Measurements from ENCODE around the gene SDCCAG8.
"Not testable (repeated sequence)": the region's sequence is repeated elsewhere in the genome, so short reads cannot be mapped to it uniquely, and the experiment has no call there.

Gene SDCCAG8

DNA sequence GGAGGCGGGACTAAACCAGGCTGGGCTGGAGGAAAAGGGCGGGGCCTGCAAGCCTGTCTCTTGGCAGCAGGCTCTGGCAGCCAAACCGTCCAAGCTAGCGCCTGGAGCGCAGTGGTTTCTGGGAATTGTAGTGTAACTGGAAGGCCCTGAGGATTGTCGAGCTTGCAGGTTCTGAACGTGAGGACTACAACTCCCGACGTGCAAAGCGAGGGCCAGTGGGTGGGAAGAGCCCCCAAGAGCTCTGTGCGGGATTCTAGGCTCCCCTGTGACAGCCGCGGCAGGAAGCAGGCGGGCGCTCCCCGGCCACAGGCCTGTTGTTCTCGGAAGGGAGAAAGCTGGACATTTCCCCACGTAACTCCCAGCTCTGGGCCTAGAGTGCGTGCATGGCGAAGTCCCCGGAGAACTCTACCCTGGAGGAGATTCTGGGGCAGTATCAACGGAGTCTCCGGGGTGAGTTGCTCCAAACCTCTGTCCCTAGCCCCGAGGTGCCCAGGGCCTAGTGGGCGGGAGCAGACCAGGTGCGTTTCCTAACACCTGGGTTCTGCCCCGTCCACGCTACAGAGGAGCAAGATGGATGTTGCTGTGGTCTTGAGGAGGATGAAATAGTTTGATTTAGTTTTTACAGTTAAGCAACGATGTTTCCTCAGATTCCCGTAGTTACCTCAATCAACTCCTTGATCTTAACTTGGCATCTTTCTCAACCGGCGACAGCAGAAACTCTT is at the start of gene SDCCAG8:
Gene SDCCAG8 (plus strand): TSS at position 251 of the 722 bp plus-strand sequence. CDS start 133 bp downstream, at position 384.
- Mint-ChIP-seq H3K9me3 (ENCODE audit: low read depth) (no peaks in the 10 kb centered on the region), H3K36me3 (no peaks in the 10 kb centered on the region)

DNA sequence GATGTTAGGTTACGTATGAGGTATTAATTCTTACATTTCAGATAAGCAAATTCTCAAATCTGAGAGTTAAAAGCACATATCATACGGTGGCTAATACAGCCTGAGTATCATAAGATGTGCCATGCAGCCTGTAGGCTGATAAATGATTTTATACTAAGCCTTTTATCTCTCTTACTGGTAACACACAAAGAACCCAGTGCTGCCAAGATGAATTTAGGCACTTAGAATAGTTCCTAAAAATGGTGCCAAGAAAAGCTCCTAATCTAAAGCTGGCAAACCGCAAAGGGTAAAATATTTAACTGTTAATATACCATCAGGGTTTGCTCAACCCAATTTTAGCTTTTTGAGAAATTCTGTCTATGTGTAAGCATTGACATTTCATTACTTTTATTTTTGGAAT is 43.9 kb upstream of the SDCCAG8 start:
- not testable (repeated sequence) for H3K4me1 Mint-ChIP-seq (ENCODE audit: low read depth); H3K27ac Mint-ChIP-seq; H3K27me3 Mint-ChIP-seq; H3K9me3 Mint-ChIP-seq (ENCODE audit: low read depth); H3K4me3 Mint-ChIP-seq; H3K36me3 Mint-ChIP-seq

More for the DNA sequence above, at the start of gene SDCCAG8:
- H3K4me3 Mint-ChIP-seq = peak within 1 kb of the TSS; percentile 98
- peaks cover 50% of the 10 kb centered on the region for H3K4me1 Mint-ChIP-seq (ENCODE audit: low read depth)
- peak within 1 kb of the TSS; percentile 99 for H3K27ac Mint-ChIP-seq
- no peaks in the 10 kb centered on the region for H3K27me3 Mint-ChIP-seq

GRCh38 chr1:243213045-243213787 is 42.6 kb upstream of the SDCCAG8 start:
- peaks cover 11% of the 10 kb centered on the region for H3K36me3 Mint-ChIP-seq
- H3K27ac Mint-ChIP-seq = no peak overlapping the region
- no peaks in the 10 kb centered on the region for H3K27me3 Mint-ChIP-seq
- no peaks in the 10 kb centered on the region for H3K9me3 Mint-ChIP-seq (ENCODE audit: low read depth)
- no peak overlapping the region for H3K4me3 Mint-ChIP-seq
- H3K4me1 Mint-ChIP-seq (ENCODE audit: low read depth) = peaks cover 3% of the 10 kb centered on the region

- not testable (repeated sequence) for H3K27me3 Mint-ChIP-seq; H3K4me1 Mint-ChIP-seq (ENCODE audit: low read depth); H3K4me3 Mint-ChIP-seq; H3K9me3 Mint-ChIP-seq (ENCODE audit: low read depth); H3K27ac Mint-ChIP-seq
- peaks cover 14% of the 10 kb centered on the region for H3K36me3 Mint-ChIP-seq
Observed at GRCh38 chr1:243215276-243215875, 40.5 kb upstream of the SDCCAG8 start.

DNA sequence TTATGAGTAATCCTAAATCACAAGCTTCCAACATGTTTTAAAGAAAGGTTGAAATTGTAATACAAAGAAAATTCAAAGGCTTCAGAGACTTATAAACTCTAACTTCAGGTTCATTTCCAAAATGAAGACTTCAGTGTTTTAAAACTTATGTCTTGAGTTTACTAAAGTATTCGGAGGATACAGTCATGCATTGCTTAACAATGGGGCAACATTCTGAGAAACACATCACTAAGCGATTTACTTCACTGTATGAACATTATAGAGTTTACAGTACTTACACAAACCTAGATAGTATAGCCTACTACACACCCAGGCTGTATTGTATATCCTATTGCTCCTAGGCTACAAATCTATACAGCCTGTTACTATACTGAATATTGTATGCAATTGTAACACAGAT is 39.1 kb upstream of the SDCCAG8 start:
- Mint-ChIP-seq H3K9me3 (ENCODE audit: low read depth) (no peaks in the 10 kb centered on the region), H3K4me1 (ENCODE audit: low read depth) (peaks cover 8% of the 10 kb centered on the region), H3K36me3 (peaks cover 18% of the 10 kb centered on the region), H3K27me3 (no peaks in the 10 kb centered on the region), H3K27ac (no peak overlapping the region), H3K4me3 (no peak overlapping the region)

DNA sequence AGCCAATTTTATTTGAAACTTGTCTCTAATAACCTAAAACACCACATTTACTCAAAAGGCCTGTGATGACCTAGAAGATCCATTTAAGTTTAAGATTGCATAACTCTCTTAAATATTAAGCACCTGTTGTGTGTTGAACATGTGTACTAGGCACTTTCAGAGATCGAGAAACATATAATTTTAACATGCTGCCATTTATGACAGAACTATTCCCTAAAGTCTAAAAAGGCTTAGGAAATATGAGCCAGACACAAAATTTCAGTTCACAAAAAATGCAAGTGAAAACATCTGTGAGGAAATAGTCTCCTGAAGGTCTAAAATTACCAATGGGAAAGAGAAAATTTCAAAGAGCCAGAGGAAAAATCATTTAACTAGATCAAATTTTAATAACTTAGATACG is 38.5 kb upstream of the SDCCAG8 start:
- Mint-ChIP-seq H3K36me3 (peaks cover 19% of the 10 kb centered on the region), H3K9me3 (ENCODE audit: low read depth) (no peaks in the 10 kb centered on the region), H3K4me3 (no peak overlapping the region), H3K4me1 (ENCODE audit: low read depth) (peaks cover 9% of the 10 kb centered on the region), H3K27ac (no peak overlapping the region), H3K27me3 (no peaks in the 10 kb centered on the region)

GRCh38 chr1:243218059-243218458 is 37.8 kb upstream of the SDCCAG8 start:
- Mint-ChIP-seq H3K9me3 (ENCODE audit: low read depth) (no peaks in the 10 kb centered on the region), H3K36me3 (peaks cover 24% of the 10 kb centered on the region), H3K27ac (no peak overlapping the region), H3K4me3 (no peak overlapping the region), H3K4me1 (ENCODE audit: low read depth) (peaks cover 10% of the 10 kb centered on the region), H3K27me3 (no peaks in the 10 kb centered on the region)

- peaks cover 13% of the 10 kb centered on the region for H3K9me3 Mint-ChIP-seq (ENCODE audit: low read depth)
- no peak overlapping the region for H3K4me3 Mint-ChIP-seq
- peaks cover 38% of the 10 kb centered on the region for H3K36me3 Mint-ChIP-seq
- H3K27ac Mint-ChIP-seq = no peak overlapping the region
- peaks cover 16% of the 10 kb centered on the region for H3K4me1 Mint-ChIP-seq (ENCODE audit: low read depth)
- no peaks in the 10 kb centered on the region for H3K27me3 Mint-ChIP-seq
Observed at GRCh38 chr1:243227622-243228021, 28.2 kb upstream of the SDCCAG8 start.

DNA sequence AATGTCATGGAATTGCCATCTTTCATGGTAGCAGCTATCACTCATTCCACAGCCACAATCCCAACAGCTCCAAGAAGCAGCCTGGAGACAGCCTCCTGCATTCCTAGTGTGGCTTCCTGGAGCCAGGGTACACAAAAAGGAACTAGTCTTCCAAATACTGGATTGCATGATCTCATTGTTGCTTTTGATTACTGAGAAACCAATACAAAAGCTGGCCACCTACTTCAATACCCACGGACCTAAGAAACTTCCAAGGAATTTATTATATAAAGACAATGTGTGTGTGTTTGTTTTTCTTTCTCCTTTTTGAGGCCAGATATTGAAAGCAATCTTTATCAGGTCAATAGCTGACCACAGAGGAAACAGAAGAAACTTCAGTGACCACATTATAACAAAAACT is 26.3 kb upstream of the SDCCAG8 start:
- Mint-ChIP-seq H3K36me3 (peaks cover 38% of the 10 kb centered on the region), H3K4me3 (no peak overlapping the region), H3K4me1 (ENCODE audit: low read depth) (peaks cover 16% of the 10 kb centered on the region), H3K27ac (no peak overlapping the region), H3K9me3 (ENCODE audit: low read depth) (peaks cover 18% of the 10 kb centered on the region), H3K27me3 (no peaks in the 10 kb centered on the region)

GRCh38 chr1:243230914-243231313 is 24.9 kb upstream of the SDCCAG8 start:
- H3K27ac Mint-ChIP-seq = peak overlapping the region; percentile 24
- H3K9me3 Mint-ChIP-seq (ENCODE audit: low read depth) = peaks cover 18% of the 10 kb centered on the region
- no peaks in the 10 kb centered on the region for H3K27me3 Mint-ChIP-seq
- H3K4me1 Mint-ChIP-seq (ENCODE audit: low read depth) = peaks cover 16% of the 10 kb centered on the region
- no peak overlapping the region for H3K4me3 Mint-ChIP-seq
- H3K36me3 Mint-ChIP-seq = peaks cover 45% of the 10 kb centered on the region

DNA sequence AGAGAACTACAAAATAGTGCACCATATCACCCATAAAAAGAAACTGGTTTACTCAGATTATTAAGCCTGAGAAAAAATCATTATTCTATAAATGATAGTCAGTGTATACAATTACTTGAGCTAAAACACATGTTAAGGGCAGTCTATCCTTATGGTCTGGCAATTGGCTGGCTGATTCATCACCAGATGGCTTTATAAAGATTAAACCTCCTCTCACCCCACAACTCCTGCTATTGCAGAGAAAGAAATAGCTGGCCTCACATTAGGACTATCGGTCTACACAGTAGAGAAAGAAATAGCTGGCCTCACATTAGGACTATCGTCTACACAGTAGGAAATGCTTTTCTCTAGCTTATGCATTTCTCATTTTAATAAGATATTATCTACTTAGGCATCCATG is 21.9 kb upstream of the SDCCAG8 start:
- Mint-ChIP-seq H3K9me3 (ENCODE audit: low read depth) (peaks cover 18% of the 10 kb centered on the region), H3K36me3 (peaks cover 40% of the 10 kb centered on the region), H3K27ac (no peak overlapping the region), H3K4me3 (no peak overlapping the region), H3K27me3 (no peaks in the 10 kb centered on the region), H3K4me1 (ENCODE audit: low read depth) (peaks cover 13% of the 10 kb centered on the region)

DNA sequence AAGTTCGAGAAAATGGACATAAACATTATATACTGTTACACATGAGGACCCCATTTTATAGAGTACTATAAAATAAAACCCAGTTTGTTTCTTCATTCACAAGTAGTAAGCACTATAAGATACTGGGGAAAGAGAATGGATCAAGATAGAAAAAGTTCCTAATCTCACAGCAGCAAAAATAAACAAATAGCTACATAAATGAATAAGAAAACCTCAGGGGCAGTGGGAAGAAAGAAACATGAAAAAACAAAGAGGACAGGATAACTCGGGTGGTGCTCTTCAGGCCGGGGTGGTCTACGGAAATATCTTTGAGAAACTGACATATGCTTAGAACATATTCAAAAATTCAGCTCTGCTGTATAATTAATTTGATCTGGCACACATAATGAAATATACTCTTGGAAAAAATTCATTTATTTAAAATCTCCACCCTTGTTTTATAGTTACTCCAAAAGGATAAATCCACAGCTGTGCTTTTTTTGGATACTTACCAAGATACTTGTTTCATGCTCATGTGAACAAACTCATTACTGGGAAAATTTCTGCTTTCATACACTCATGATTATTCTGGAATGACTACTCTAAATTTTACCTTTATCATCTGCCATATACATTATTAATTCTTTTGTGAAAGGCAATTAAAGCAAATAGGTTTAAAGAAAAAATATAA is 20.7 kb upstream of the SDCCAG8 start:
- Mint-ChIP-seq H3K36me3 (peaks cover 32% of the 10 kb centered on the region), H3K4me1 (ENCODE audit: low read depth) (peaks cover 11% of the 10 kb centered on the region), H3K4me3 (no peak overlapping the region), H3K27ac (no peak overlapping the region), H3K27me3 (no peaks in the 10 kb centered on the region), H3K9me3 (ENCODE audit: low read depth) (peaks cover 18% of the 10 kb centered on the region)

DNA sequence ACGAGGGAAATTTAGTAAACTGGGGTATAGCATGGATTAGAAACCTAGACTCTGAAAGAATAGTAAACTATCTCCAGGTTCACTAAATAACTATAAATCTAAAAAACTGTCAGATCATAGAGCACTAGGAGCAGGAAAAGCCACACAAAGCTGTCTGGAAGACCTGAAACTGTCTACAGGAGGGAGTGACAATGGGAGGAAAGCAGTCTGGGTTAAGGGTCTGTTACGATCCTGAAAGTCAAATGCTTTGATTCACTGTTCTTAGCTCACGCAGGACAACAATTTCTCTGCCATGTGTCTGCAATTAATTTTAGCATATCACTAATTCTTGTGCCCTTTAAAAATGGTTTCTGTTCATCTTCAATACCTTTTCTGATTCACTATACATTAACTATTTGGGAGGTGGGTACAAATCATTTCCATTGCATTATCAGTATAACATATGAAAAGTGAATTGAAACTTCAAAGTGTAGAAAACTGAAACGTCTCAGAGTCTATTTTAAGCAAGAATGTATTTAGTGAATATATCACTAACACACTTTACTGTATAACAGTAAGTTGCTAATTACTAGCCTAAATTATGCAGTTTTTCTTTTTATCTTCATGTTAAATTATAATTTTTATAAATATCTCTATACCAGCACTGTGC is 19.1 kb upstream of the SDCCAG8 start:
- no peak overlapping the region for H3K4me3 Mint-ChIP-seq
- peaks cover 28% of the 10 kb centered on the region for H3K36me3 Mint-ChIP-seq
- no peak overlapping the region for H3K27ac Mint-ChIP-seq
- H3K4me1 Mint-ChIP-seq (ENCODE audit: low read depth) = peaks cover 12% of the 10 kb centered on the region
- peaks cover 9% of the 10 kb centered on the region for H3K9me3 Mint-ChIP-seq (ENCODE audit: low read depth)
- no peaks in the 10 kb centered on the region for H3K27me3 Mint-ChIP-seq

GRCh38 chr1:243244432-243244841 is 11.4 kb upstream of the SDCCAG8 start:
- Mint-ChIP-seq H3K36me3 (peaks cover 9% of the 10 kb centered on the region), H3K4me1 (ENCODE audit: low read depth) (peaks cover 25% of the 10 kb centered on the region), H3K27ac (peak overlapping the region; percentile 22)

More at GRCh38 chr1:243244432-243244841, 11.4 kb upstream of the SDCCAG8 start:
- Mint-ChIP-seq H3K9me3 (ENCODE audit: low read depth) (no peaks in the 10 kb centered on the region), H3K4me3 (no peak overlapping the region), H3K27me3 (no peaks in the 10 kb centered on the region)
